Activated CD4-positive, CD25-positive, alpha-beta regulatory T cell (primary cell): ENCODE data around the gene PLCB4.

Experiments used
- DNase-seq, 4 experiments: peaks; one replicate each; lab custom pipeline; 2025; lab: John Stamatoyannopoulos, UW

The PLCB4 gene

GRCh38 chr20:9401371-9401770, 332.5 kb downstream of the PLCB4 start:
- no peak for DNase-seq

- no peak for DNase-seq
Measured at GRCh38 chr20:9402141-9402540, 333.3 kb downstream of the PLCB4 start.

- no peak for DNase-seq
Measured at GRCh38 chr20:9402546-9402945, 333.7 kb downstream of the PLCB4 start.

- no peak for DNase-seq
Measured at GRCh38 chr20:9403448-9403847, 334.6 kb downstream of the PLCB4 start.

- no peak for DNase-seq
Measured at GRCh38 chr20:9407805-9408421, 339.0 kb downstream of the PLCB4 start.

- no peak for DNase-seq
Measured at GRCh38 chr20:9408422-9409300, 339.8 kb downstream of the PLCB4 start.

GRCh38 chr20:9409352-9409751, 340.5 kb downstream of the PLCB4 start:
- no peak for DNase-seq

GRCh38 chr20:9409981-9410380, 341.1 kb downstream of the PLCB4 start:
- DNase-seq, result no peak

- DNase-seq, result no peak
Measured at GRCh38 chr20:9411833-9412232, 342.9 kb downstream of the PLCB4 start.

- DNase-seq, result no peak
Measured at GRCh38 chr20:9412309-9412708, 343.4 kb downstream of the PLCB4 start.

GRCh38 chr20:9413001-9413400, 344.1 kb downstream of the PLCB4 start:
- DNase-seq, result no peak

- no peak for DNase-seq
Measured at GRCh38 chr20:9415426-9415825, 346.5 kb downstream of the PLCB4 start.

GRCh38 chr20:9416421-9416820, 347.5 kb downstream of the PLCB4 start:
- DNase-seq, result no peak

GRCh38 chr20:9417665-9418064, 348.8 kb downstream of the PLCB4 start:
- no peak for DNase-seq

GRCh38 chr20:9422321-9423057, 353.6 kb downstream of the PLCB4 start:
- no peak for DNase-seq

GRCh38 chr20:9424551-9424950, 355.7 kb downstream of the PLCB4 start:
- no peak for DNase-seq

- no peak for DNase-seq
Measured at GRCh38 chr20:9427430-9428291, 358.8 kb downstream of the PLCB4 start.

GRCh38 chr20:9428292-9428607, 359.4 kb downstream of the PLCB4 start:
- no peak for DNase-seq

- DNase-seq, result no peak
Measured at GRCh38 chr20:9439806-9440205, 370.9 kb downstream of the PLCB4 start.

GRCh38 chr20:9440892-9441291, 372.0 kb downstream of the PLCB4 start:
- DNase-seq, result no peak

GRCh38 chr20:9441948-9442347, 373.1 kb downstream of the PLCB4 start:
- no peak for DNase-seq

GRCh38 chr20:9442858-9443257, 374.0 kb downstream of the PLCB4 start:
- no peak for DNase-seq
